HG03342 (cell line): ENCODE measurements around the gene CAMK2B.

Experiments used
- ATAC-seq: cut with Tn5 transposase; IDR thresholded peaks from one replicate; pipeline ENCODE4 v1.9.1; 2021; ENCODE audit warnings: mild to moderate bottlenecking, moderate library complexity; ENCODE audit not compliant: unreplicated experiment

Gene CAMK2B

GRCh38 chr7:44325201-44325671 lies at the start of gene CAMK2B:
Gene CAMK2B, minus strand, starts transcription at chr7:44325594. Its CDS starts 173 bp downstream, at chr7:44325421.
- no peak for ATAC-seq

- ATAC-seq = no peak
Measured at GRCh38 chr7:44374007-44374763, 48.8 kb upstream of the CAMK2B start.

GRCh38 chr7:44373418-44373740 lies 48.0 kb upstream of the CAMK2B start:
- no peak for ATAC-seq

- ATAC-seq = no peak
Measured at GRCh38 chr7:44372560-44373417, 47.4 kb upstream of the CAMK2B start.

GRCh38 chr7:44368885-44369284 lies 43.5 kb upstream of the CAMK2B start:
- ATAC-seq = no peak

- ATAC-seq = no peak
Measured at GRCh38 chr7:44368455-44368854, 43.1 kb upstream of the CAMK2B start.

GRCh38 chr7:44367475-44368043 lies 42.2 kb upstream of the CAMK2B start:
- ATAC-seq = no peak

- ATAC-seq = no peak
Measured at GRCh38 chr7:44366986-44367385, 41.6 kb upstream of the CAMK2B start.

- no peak for ATAC-seq
Measured at GRCh38 chr7:44353668-44354067, 28.3 kb upstream of the CAMK2B start.

- no peak for ATAC-seq
Measured at GRCh38 chr7:44348851-44349781, 23.7 kb upstream of the CAMK2B start.

GRCh38 chr7:44348300-44348699 lies 22.9 kb upstream of the CAMK2B start:
- no peak for ATAC-seq

- ATAC-seq = no peak
Measured at GRCh38 chr7:44347546-44348114, 22.2 kb upstream of the CAMK2B start.

- no peak for ATAC-seq
Measured at GRCh38 chr7:44346063-44346462, 20.7 kb upstream of the CAMK2B start.

GRCh38 chr7:44341401-44341800 lies 16.0 kb upstream of the CAMK2B start:
- no peak for ATAC-seq

GRCh38 chr7:44338600-44338999 lies 13.2 kb upstream of the CAMK2B start:
- no peak for ATAC-seq

- no peak for ATAC-seq
Measured at GRCh38 chr7:44336491-44336890, 11.1 kb upstream of the CAMK2B start.

GRCh38 chr7:44335184-44335583 lies 9.8 kb upstream of the CAMK2B start:
- no peak for ATAC-seq

- ATAC-seq = no peak
Measured at GRCh38 chr7:44334734-44335097, 9.3 kb upstream of the CAMK2B start.

GRCh38 chr7:44333911-44334733 lies 8.7 kb upstream of the CAMK2B start:
- ATAC-seq = no peak

- ATAC-seq = no peak
Measured at GRCh38 chr7:44331682-44332081, 6.3 kb upstream of the CAMK2B start.
